Spleen (tissue), 7 donors: Measurements from ENCODE around the gene MAP2K1.

ENCODE experiments used
- CTCF ChIP-seq, 11 experiments: fragments of 200-600 bp in 7 of 11; fragments of 450-650 bp in 4 of 11; sonication (generic) in 4 of 11; IDR thresholded peaks in 8 of 11; conservative IDR thresholded peaks in 3 of 11; 1 replicate in 7 of 11; 2 replicates in 4 of 11; pipeline versions ENCODE4 v1.4.0 to v1.8.0; 2016 to 2021; ENCODE audit warnings: antibody characterized with exemption in 11 of 11, inconsistent platforms in 4 of 11, mild to moderate bottlenecking in 1 of 11
- POLR2A ChIP-seq, 3 donors: fragments of 450-650 bp; IDR thresholded peaks; one replicate each; pipeline ENCODE4 v1.5.1; 2017; ENCODE audit warnings: antibody characterized with exemption in 3 of 3, mild to moderate bottlenecking in 1 of 3
- POLR2AphosphoS5 ChIP-seq, 3 donors: sonication (generic); formaldehyde crosslinking; IDR thresholded peaks; one replicate each; pipeline ENCODE4 v1.5.1; 2017; ENCODE audit warnings: antibody characterized with exemption in 3 of 3
- donor health status: DM: no; HTN: no; CAD: no; lungs with moderate emphysema.
- donor health status: DM: no; HTN: no; CAD: no.
- donor health status: DM: no; HTN: no; CAD: no.

GRCh38 chr15:66405615-66406014 is 18.9 kb downstream of the MAP2K1 start:
- no peak for TF ChIP-seq CTCF (IDR thresholded peaks at IDR 0.05 in 8 of 11, conservative IDR thresholded peaks at IDR 0.05 in 3 of 11)
- no peak for TF ChIP-seq POLR2A (IDR thresholded peaks at IDR 0.05)
- TF ChIP-seq POLR2AphosphoS5 (IDR thresholded peaks at IDR 0.05) = no peak
